Neutrophil (primary cell): ENCODE measurements around the gene SCMH1.
"Not testable (repeated sequence)": the region's sequence is repeated elsewhere in the genome, so short reads cannot be mapped to it uniquely, and the experiment has no call there.

Experiments
- H3K27ac ChIP-seq: fragments of 200-600 bp; sonication (generic); 2 replicates; pipeline ENCODE4 v1.5.1; 2016; ENCODE audit warnings: mild to moderate bottlenecking, moderate library complexity
- H3K27me3 ChIP-seq: fragments of 200-600 bp; sonication (generic); 2 replicates; pipeline ENCODE4 v1.6.0; 2016; ENCODE audit warnings: mild to moderate bottlenecking
- H3K36me3 ChIP-seq: fragments of 200-600 bp; sonication (generic); 2 replicates; pipeline ENCODE4 v1.5.1; 2017
- H3K4me1 ChIP-seq, 2 experiments: fragments of 200-600 bp in 1 of 2; sonication (generic) in 1 of 2; 1 replicate in 1 of 2; 2 replicates in 1 of 2; pipeline versions ENCODE4 v1.5.1 to v1.6.1; 2013 to 2016; ENCODE audit warnings: low read depth in 1 of 2, low read length in 1 of 2, mild to moderate bottlenecking in 1 of 2, moderate library complexity in 1 of 2; ENCODE audit not compliant: control insufficient read depth in 1 of 2, insufficient read depth in 1 of 2
- H3K4me3 ChIP-seq, 2 experiments: fragments of 200-600 bp in 1 of 2; sonication (generic) in 1 of 2; 1 replicate in 1 of 2; 2 replicates in 1 of 2; pipeline ENCODE4 v1.5.1; 2013 to 2016; ENCODE audit warnings: low read depth in 1 of 2, low read length in 1 of 2, mild to moderate bottlenecking in 1 of 2, moderate library complexity in 1 of 2
- H3K9me3 ChIP-seq: fragments of 200-600 bp; sonication (generic); 2 replicates; pipeline ENCODE4 v1.5.1; 2016
- TF ChIP-seq, protein P1 (sequence below): fragments of 200-600 bp; sonication (generic); IDR thresholded peaks from 2 replicates; pipeline ENCODE4 v1.5.1; 2016; ENCODE audit warnings: antibody characterized with exemption

The SCMH1 gene

DNA sequence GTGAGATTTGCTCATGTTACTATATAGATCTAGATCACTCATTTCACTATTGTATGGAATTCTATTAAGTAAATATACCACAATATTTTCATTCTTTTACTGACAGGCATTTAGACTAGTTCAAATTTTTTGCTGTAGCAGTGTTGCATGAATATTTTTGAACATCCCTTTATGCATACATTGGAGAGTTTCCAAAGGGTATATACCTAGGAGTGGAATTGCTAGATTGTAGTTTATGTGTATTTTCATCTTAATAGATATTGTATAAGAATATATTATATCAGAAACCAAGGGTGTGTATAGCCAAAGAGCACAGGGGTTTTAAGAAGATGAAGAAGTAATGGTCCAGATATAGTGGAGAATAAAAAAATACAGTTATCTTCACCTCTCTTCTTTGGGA, 6.2 kb downstream of the SCMH1 start:
- peaks cover under 1% of the 10 kb centered on the region for H3K27me3 ChIP-seq
- peaks cover 1 to 3% of the 10 kb centered on the region in 2 experiments for H3K4me1 ChIP-seq
- TF ChIP-seq, protein P1, sequence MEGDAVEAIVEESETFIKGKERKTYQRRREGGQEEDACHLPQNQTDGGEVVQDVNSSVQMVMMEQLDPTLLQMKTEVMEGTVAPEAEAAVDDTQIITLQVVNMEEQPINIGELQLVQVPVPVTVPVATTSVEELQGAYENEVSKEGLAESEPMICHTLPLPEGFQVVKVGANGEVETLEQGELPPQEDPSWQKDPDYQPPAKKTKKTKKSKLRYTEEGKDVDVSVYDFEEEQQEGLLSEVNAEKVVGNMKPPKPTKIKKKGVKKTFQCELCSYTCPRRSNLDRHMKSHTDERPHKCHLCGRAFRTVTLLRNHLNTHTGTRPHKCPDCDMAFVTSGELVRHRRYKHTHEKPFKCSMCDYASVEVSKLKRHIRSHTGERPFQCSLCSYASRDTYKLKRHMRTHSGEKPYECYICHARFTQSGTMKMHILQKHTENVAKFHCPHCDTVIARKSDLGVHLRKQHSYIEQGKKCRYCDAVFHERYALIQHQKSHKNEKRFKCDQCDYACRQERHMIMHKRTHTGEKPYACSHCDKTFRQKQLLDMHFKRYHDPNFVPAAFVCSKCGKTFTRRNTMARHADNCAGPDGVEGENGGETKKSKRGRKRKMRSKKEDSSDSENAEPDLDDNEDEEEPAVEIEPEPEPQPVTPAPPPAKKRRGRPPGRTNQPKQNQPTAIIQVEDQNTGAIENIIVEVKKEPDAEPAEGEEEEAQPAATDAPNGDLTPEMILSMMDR, result no peak
- H3K36me3 ChIP-seq, result no peaks in the 10 kb centered on the region
- no peaks in the 10 kb centered on the region for H3K9me3 ChIP-seq
- H3K4me3 ChIP-seq, result no peak overlapping the region
- H3K27ac ChIP-seq, result no peak overlapping the region

DNA sequence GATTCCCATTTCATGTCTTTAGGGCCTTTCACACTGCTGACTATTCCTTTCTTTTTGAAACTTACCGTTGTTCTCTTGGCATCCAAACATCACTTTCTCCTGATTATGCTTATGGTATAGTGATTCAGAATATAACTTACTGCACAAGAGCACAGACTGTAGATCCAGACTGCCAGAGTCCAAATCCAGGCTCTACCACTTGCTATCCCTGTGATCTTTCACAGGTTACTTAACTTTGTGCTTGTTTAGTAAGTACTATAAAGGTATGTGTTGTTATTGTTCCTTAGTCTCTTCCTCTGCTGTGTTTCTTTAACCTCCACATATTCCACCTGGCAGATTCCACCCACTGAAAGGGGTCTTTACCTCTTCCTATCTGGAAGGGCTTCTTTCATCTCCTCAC, 8.4 kb downstream of the SCMH1 start:
- H3K9me3 ChIP-seq, result no peaks in the 10 kb centered on the region
- no peak overlapping the region for H3K27ac ChIP-seq
- TF ChIP-seq, protein P1, result no peak
- H3K4me3 ChIP-seq, result no peak overlapping the region
- H3K4me1 ChIP-seq, result peaks cover 0 to 3% of the 10 kb centered on the region in 2 experiments
- no peaks in the 10 kb centered on the region for H3K36me3 ChIP-seq
- no peaks in the 10 kb centered on the region for H3K27me3 ChIP-seq

DNA sequence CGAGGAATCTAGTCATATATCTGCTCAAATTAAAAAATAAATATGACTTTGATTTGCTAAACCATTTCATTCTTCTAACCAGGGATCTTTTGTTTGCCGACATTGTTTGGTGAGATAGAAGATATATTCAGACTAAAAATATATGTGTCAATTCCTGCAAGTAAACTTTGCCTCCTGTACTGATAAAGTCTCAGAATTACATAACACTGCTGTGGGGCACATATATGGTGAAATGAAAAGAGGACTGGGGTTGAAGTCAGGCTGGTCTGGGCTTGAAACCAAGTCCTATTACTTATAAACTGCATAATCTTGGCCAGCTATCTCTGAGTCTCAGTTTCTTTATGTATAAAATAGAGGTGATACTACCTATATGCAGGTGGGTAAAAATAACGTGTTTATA, 9.8 kb downstream of the SCMH1 start:
- Histone ChIP-seq H3K4me1 (peaks cover 0 to 3% of the 10 kb centered on the region in 2 experiments), H3K4me3 (no peak overlapping the region), H3K27me3 (no peaks in the 10 kb centered on the region), H3K27ac (no peak overlapping the region), H3K9me3 (no peaks in the 10 kb centered on the region), H3K36me3 (no peaks in the 10 kb centered on the region)
- TF ChIP-seq, protein P1, result no peak

DNA sequence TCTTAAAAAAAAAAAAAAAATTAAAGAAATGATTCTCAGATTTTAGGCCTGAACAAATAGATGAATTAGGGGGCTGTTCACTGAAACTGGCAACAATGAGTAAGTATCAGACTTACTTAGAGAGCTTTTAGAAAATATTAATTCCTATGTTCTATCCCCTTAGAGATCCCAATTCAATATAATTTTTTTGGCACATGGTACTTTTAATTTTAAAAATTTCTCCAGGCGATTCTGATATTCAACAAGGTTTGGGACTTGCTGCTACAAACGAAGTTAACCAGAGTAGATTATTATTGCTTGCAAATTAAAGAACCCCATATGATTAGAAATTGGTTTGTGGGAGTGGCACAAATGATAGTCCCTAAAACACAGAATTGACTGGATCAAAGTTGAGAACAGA, 11.4 kb downstream of the SCMH1 start:
- Histone ChIP-seq H3K27me3 (no peaks in the 10 kb centered on the region), H3K4me3 (no peak overlapping the region), H3K36me3 (no peaks in the 10 kb centered on the region), H3K4me1 (peaks cover 0 to 3% of the 10 kb centered on the region in 2 experiments), H3K27ac (no peak overlapping the region), H3K9me3 (no peaks in the 10 kb centered on the region)
- TF ChIP-seq, protein P1, result no peak

DNA sequence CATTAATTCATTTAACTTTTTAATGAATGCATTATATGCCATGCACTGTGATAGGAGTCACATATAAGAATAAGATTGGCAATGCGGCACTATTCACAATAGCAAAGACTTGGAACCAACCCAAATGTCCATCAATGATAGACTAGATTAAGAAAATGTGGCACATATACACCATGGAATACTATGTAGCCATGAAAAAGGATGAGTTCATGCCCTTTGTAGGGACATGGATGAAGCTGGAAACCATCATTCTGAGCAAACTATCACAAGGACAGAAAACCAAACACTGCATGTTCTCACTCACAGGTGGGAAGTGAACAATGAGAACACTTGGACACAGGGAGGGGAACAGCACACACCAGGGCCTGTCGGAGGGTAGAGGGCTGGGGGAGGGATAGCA, 12.9 kb downstream of the SCMH1 start:
- not testable (repeated sequence) for H3K27me3 ChIP-seq, H3K36me3 ChIP-seq, H3K9me3 ChIP-seq, H3K4me1 ChIP-seq, H3K27ac ChIP-seq, H3K4me3 ChIP-seq

DNA sequence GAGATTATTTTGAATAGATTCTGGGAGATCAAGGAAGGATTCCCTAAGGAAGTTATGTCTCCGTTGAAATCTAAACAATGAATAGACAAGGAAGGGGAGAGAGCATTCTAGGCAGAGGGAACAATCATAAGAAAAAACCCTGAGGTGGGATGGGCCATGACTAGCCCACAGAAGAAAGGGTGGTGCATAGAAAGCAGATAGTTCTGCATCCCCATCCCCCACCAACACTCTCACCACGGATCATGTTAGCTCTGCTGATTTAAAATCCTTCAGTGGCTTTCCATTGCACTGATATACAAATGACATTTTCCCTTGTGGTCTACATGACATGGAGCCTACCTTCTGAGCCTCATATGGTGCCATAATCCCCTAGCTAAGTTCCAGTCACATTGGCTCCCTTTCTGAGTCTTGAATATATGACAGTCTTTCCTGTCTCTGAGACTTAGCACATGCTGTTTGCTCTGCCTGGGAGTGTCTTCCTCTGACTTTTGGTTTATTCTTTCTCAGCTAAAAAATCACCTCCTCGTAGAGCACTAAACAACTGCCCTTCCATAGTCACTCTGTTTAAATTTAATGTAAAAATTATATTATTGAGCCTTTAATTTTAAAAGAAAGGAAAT, 15.2 kb downstream of the SCMH1 start:
- no peaks in the 10 kb centered on the region for H3K36me3 ChIP-seq
- no peak overlapping the region for H3K4me3 ChIP-seq
- peaks cover 0 to 3% of the 10 kb centered on the region in 2 experiments for H3K4me1 ChIP-seq
- TF ChIP-seq, protein P1, result no peak
- H3K27ac ChIP-seq, result no peak overlapping the region
- no peaks in the 10 kb centered on the region for H3K27me3 ChIP-seq
- no peaks in the 10 kb centered on the region for H3K9me3 ChIP-seq
